ENCODE data around the gene RHBDF2.

RHBDF2 gene

DNA sequence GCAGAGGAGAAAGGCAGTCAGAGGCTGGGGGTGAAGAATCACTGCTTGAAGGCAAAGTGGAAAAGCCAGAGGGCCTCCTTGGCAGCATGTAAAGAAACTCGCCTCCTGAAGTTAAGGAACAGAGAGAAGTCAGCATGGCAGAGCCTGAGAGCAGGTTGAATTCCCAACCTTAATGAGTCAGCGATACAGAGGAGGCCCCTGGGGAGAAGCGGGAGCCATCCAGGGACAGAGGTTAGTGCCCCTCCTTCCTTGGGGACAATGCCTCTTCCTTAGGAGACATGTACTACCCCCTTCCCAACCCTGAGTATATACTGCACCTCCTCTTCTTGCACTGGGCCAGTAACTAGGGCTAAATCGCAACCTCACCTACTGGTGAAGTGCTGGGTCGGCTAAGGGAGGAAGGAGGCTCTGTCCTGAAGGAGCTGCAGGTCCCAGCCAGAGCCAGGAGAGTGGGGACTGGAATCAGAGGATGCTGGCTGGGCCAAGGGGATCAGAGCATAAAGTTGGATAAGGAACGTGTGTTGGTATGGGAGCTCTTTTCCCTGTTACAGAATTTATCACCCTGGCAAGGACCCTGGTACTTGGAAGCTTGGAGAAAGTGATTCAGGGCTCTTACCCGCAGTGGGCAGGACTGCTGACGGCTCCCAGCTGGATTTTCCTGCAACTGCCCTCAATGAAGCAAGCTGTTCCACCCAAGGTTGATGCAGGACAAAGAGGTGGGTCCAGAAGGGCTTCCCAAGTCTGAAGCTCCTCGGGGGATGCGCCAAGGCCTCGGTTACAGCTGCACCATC, 39.3 kb downstream of the RHBDF2 start:
- no peak for DNase-seq (ENCODE audit: low spot score)

DNA sequence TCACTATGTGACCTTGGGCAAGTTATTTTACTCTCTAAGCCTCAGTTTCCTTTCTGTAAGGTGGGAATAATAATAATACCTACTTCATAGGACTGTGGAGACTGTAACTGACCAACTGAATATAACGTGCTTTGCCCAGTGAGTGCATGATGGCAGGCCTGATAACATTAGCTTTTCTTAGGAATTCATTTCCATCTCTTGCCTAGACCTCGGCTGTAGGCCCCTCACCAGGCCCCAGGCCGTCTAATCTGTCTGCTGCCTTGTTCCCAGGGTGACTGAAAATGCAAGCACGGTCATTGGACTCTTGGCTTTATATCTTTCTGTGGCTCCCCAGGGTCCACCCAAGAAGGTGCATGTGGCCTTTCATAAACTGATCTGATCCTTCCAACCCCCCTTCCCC, 41.5 kb downstream of the RHBDF2 start:
- no peak for DNase-seq (ENCODE audit: low spot score)

DNA sequence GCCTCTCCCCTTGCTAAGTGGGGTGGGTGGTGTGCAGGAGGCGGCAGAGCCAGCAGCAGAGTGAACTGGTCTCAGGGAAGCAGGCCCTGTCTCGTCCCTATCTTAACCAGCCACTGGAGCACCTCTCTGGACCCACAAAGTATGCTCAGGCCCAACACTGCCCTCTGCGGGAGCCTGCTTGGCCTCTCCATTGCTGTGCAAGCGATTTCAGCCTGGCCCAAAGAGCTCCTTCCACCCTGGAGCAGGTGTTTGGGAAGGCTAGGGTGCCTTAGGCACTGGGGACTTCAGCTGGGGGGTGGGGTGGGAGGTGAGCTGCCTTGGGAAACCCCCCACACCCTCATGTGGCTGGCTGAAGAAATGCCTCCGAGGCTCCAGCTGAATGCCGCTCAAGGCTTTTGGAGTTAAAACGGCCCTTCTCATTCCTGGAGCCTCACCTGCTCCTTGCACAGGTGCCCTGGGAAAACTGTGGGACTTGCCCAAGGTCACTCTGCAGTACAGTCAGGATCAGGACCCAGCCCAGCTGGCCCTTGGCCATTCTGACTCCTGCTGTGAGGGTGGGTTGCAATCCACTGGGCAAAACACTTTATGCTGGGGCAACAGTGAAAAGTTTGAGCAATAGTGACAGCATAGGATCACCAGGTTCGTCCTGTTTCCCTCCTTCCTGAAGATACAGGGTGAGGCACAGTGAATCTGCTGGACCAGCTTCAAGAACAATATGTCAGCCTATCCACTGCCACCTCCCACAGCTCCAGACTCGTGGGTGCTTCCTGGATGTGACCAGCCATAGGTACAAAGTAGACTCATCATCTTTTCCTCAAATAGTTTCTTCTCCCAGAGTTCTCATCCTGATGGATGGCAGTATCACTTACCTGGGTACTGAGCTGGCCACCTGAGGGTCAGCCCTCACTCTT, 42.4 kb downstream of the RHBDF2 start:
- DNase-seq (ENCODE audit: low spot score), result peak; percentile 64

DNA sequence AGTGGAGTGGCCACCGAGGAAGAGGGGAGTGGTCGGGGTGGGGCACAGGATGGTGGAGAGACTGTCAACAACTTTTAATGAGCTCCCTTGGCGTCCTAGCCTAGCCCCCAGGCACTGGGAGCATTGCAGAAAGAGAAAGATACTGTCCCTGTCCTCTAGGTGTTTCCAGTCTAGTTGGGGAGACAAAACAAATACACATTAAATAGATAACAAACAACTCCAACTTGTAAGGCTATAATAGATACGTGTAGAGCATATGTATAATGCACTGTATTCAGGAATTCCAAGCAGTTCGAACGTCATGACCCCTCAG, 47.8 kb downstream of the RHBDF2 start:
- DNase-seq (ENCODE audit: low spot score), result no peak

DNA sequence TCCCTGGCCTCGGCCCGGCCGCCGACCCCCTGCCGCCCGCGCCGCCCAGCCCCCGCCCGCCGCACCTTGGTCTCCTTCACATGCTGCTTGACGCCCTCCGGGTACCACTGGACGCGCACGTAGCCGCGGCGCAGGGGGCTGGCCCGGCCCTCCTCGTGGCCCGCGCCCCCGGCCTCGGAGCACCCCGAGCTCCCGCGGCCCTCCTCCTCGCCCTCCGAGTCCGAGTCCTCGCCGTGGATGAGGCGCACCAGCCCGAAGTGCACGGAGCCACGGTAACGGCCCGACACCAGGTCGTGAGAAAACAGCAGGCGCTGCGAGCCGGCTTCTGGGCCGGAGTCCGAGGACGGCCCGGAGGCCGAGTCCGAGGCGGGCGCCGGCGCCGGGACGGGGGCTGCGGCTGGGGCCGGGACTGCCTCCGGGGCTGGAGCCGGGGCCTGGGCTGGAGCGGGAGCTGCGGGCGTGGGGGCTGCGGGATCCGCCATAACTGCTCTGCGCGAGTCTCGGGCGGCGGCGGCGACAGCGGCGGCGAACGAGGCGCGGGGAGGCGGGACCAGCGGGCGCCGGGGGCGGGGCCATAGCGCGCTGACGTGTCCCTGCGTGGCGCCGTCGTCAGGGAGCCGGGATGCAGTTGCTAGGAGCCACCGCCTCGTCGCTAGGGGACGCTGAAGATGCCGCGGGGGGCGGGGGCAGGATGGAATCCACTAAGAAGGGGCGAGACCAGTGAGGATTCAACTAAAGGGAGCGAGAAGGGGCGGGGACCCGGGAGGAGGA, 48.4 kb downstream of the RHBDF2 start, which contains the start of gene UBE2O:
Gene UBE2O (minus strand): TSS at position 493 of the 771 bp plus-strand sequence. CDS start 11 bp downstream, at position 482.
- peak; percentile 85 for DNase-seq (ENCODE audit: low spot score)

DNA sequence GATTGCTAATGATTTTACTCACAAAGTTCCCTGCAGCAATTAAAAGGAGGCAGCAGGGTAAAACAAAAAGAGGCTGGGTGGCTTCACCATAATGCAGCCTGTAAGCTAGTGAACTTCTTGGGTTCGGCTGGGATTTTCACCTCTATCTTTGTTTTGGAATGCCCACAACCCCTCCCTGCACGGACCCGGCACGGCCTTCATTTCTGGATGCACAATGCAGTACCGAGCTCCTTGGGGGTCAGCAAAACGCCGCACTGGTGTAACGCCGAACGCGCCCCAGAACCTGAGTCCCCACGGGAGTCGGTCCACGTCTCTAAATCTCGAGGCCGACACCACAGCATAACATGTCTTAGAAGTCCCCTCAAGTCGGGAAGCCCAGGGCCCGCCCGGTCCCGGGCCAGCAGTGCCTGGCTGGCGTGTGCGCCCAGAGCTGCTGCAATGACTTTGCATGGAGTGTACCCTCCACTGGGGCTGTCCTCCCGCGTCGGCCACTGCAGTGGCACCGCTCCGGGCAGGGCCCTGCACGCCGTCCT, 49.0 kb downstream of the RHBDF2 start:
- no peak for DNase-seq (ENCODE audit: low spot score)

DNA sequence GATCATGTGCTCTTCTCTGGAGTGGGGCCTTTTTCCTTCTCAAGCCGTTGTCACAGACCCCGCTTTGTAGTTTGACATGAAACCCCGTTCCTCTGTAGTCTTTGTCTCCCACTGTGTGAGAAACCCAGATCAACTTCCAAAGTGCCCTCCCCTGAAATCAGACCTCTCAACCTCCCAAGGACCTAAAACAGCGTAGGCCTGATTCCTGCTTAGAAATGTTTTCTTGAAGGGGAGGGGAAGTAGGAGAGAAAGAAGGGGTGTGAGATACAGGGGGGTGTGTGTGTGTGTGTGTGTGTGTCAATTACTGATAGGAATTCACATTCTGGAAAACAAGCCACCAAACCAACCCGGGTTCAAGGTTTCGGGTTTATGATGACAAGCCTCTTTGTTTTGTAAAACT, 49.7 kb downstream of the RHBDF2 start:
- DNase-seq (ENCODE audit: low spot score), result no peak

DNA sequence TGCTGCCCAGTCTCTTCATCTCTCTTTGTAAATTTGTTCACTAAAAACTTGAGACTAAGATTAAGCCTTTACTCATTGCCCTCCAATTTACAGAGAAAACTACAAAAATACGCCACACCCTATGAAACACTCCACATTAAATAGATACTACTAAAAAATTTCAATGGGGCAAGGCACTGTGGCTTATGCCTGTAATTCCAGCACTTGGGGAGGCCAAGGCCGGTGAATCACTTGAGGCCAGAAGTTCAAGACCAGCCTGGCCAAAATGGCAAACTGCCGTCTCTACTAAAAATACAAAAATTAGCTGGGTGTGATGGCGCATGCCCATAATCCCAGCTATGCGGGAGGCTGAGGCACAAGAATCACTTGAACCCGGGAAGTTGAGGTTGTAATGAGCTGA, 52.1 kb downstream of the RHBDF2 start:
- DNase-seq (ENCODE audit: low spot score), result no peak

DNA sequence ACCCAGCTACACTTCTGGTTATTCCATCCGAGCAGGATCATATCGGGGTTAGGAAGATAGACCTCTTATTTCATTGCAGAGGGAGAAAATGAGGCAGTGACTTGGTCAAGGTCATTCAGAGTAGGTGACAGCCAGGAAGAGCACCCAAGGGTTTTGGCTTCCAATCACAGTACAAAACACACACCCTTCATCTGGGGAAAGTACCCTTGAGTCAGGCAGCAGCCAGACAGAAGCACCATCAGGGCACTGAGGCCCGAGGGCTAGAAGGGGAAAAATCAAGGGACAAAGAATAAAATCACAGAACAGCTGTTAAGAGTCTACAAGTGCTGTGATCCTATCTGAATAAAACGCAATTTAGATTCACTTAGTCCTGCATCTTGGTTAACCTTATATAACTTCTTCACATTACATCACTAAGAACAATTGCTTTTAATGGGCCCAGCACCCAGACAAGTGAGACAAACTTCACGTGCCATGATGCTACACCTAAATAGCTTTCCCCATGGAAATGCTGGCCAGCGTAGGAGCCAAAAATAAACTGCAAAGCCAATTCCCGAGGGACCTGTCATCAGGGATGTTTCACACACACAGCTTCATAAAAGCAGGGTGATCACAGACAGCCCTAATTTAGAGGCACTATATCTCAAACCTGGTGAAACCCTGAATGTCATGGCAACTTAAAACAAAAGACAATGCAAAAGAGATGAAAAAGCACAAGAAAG, 53.1 kb downstream of the RHBDF2 start:
- DNase-seq (ENCODE audit: low spot score), result no peak

DNA sequence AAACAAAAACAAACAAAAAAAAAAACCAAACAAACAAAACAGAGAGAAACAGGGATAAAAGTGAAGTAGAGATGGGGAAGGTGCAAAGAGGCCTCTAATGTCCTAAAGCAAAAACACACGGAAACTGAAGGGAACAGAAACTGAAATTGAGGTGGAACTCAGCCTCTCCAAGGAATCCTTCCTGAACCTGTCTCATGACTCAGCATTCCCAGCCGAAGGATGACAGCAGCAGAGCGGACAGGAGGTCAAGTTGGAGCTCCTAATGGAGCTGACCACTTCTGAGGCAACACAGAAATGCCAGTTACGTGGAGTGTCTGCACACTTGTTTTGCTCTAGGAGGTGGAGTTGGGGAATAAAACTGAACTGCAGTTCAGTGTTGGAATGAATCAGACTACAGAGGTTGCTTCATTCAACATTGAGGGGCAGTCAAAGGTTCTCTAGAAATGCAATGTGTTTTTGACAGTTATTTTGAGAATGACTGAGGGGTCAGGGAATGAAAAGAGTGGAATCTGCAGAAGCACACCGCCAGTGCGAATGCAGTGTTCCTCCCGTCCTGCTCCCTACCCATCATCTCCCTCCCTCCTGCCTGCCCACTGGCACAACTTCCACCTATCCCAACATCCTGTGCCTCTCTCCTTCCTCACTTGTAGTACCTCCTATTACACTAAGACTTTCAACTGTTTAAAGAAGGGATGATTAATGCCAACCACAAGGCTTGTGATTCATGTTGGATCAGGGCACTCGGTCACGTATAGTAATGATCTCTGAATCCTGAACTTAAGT, 54.6 kb downstream of the RHBDF2 start:
- DNase-seq (ENCODE audit: low spot score), result peak; percentile 80

DNA sequence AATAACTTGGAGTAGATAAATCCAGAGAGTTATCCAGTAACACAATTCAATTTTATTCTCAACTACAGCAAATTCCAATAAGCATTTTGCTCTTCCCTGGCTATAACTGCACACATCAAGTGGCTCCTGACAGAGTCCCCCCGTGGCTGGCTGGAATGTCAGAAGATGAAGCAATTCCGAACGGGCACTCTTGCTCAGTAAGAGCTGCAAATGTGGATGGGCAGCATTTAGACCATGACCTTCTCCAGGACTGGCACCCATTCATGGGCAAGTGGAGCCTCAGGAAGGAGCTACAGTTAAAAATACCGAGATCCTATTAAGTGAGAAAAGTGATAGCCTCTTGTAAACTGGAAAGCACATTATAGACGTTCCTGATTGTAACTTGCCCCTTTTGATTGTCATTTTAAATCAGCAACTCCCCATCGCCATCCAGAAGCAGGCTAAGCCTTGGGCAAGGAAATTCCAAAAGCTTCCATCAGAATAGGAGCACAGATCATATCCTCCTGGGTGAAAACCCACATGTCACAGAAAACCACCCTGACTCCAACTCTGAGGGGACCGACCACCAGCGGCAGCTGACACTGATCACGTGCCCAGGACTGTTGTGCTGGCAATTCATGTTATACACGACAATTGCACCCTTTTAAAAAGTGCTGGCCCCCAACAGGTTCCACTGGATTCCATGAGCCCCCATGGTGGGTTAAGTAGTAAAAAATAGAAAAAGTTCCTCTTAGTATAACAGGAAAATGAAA, 55.4 kb downstream of the RHBDF2 start:
- no peak for DNase-seq (ENCODE audit: low spot score)

DNA sequence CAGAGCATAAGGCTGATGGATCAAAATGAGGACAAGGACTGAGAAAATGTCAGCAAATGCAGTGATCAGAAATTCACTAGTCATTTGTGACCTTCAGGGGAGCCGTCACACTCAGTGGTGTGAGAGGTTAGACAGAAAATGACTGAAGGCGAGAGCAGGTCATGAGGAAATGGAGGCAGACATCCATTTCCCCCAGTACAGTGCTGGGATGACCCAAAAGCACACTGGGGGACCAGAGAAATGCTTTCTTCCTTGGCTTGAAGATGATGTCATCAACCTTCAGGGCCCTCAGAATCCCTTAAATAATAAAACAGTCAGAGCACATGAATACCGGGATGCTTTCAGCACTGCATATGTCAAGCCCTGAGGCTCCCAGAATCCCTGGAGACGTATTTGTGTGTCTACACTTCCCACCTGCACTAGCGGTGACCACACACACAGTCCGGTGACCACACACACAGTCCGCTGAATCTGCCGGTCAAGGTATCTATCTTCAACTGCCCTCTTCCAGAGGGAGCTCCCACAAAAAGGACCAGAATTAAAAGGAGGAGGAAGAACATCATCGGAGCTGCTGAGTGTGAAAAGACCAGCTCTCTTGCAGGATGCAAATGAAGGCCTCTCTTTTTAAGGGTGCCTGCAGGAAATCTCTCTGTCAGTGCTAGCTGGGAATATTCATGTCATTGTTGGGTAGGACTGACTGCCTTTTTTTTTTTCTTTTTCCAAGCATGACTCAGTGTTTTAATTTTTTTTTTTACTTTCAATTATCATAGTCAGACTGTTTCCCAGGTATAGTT, 56.5 kb downstream of the RHBDF2 start:
- DNase-seq (ENCODE audit: low spot score), result no peak

DNA sequence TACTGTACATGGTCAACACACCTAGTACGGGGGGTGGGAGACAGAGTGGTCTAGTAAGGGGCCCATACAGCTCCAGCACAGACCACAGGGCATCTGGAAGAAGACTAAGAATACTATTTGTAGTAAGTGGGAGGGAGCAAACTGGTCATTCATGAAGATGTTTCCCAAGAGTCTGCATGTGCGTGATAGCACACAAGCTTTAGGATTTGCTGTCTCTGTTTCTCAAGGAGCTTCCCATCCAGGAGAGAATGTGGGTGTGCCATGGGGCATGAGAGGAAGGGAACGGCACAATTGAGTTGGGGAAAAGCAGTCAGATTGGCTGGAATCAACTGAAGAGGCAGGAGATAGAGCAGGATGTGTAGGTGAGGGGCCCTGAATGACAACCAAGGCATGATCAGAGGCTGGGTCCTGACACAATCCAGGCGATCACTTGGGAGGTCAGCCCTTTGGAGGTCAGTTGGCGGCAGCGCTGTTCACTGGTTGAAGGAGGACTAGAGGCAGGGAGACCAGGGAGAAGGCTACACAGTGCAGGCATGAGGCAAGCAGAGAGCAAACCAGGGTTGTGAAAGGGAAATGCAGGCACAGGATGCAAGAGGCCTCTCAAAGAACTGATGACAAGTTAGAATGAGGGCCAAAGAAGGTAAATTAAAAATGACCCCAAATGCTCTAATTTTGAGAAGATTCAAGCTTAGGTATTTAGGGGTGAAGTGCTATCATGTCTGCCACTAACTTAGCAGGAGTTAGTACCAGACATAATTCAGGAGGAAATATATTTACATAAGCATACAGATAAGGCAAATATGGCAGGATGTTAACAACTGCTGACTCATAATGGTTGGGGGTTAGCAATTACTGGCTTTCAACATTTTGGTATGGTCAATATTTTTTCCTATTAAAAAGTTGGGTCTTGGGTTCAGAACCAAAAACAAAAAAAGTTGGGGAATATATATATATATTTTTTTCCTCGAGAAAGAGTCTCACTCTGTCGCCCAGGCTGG, 58.6 kb downstream of the RHBDF2 start:
- no peak for DNase-seq (ENCODE audit: low spot score)

DNA sequence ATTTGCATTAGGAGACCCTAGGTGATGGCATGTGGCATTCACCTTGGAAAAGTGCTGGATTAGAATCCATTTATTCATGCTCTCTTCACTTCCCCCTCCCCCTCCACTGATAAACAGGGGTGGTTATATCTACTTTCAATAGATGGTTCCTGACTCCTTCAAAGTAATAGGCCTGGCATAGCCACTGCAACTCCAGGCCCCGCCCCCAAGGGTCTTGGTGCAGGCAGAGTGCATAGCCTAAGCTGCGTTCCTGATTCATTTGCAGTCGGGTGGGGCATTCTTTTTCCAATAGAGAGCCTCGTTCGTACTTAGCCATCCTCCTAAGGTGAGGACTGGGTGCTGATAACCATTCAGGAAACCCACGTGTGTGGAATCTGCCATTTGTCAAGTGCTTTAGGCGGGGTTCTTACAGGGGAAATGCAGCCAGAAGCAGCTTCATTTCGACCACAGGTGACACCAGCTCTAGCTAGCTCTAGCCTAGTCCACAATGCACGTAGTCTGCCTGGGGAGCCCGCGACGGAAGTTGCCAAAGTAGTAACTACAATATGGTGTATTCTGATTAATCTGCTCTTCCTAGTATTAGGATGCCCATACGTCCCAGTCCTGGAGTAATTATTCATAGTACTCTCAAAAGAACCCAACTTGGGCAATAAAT, 59.4 kb downstream of the RHBDF2 start:
- no peak for DNase-seq (ENCODE audit: low spot score)

DNA sequence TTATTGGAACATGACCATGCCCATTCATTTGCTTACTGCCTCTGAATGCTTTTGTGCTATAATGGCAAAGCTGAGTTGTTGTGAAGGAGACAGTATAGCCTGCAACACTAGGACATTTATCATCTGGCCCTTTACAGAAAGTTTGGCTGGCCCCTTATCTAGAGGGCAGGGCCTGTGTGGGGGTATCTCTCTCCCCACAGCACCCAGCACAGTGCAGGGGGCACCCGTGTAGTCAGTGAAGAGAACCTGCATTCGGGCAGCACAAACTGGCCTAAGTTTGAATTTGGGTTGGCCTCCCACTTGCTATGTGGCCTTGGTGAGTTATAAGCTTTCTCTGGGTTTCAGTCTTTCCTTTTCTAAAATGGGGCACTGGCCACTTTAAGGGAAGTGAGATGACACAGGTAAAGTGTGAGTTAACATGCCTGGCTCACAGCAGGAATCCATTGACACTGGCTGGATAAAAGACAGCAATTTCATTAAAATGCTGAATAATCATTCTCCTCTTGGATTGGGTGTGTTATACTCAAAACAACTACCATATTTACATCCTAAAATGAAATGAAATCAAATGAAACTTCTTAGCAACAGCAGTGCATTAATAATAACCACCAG, 60.4 kb downstream of the RHBDF2 start:
- DNase-seq (ENCODE audit: low spot score), result no peak

DNA sequence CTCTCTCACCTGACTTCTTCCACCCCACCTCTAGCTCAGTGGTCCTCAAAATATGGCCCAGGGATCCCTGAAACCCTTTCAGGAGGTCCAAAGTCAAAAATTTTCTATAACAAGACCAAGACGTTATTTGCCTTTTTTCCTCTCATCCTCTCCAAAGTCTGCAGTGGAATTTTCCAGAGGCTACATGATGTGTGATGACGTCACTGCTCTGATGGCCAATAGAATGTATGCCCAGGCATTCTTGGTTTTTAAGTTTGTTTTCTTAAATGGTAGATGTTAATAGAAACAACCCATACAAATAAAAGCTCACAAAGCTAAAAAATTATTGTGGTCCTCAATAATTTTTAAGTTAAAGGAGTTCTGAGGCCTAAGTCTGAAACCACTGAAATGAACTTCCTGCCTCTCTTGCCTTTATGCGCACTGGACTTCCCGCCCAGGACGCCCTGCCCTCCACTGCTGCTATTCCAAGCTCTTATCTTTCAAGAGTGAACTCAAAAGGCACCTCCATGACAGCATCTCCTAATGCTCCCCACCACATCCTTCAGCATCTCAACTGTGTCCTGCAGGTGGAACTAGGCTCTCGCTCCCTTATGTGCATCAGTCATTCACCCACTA, 61.8 kb downstream of the RHBDF2 start:
- no peak for DNase-seq (ENCODE audit: low spot score)

Measured in RKO (cell line).